Bronchial epithelial cell (primary cell): ENCODE data around the gene MRPL54. TPM values are rescaled to one million over a fixed set of nuclear protein-coding genes. Genes with fewer than 3 reads are reported as not detected.

Experiments used
- DNase-seq: peaks from one replicate; pipeline ENCODE4 v3.0.0-alpha.2; 2010; ENCODE audit warnings: low read depth
- FAIRE-seq: peaks from 2 replicates; lab custom pipeline; 2011; peaks lifted over from hg19 to GRCh38; lab: Jason Lieb, UNC
- H3K27me3 ChIP-seq: 2 replicates; pipeline ENCODE4 v1.5.1; 2011; ENCODE audit warnings: low read length; ENCODE audit not compliant: control insufficient read depth, insufficient read depth
- H3K36me3 ChIP-seq: 2 replicates; pipeline ENCODE4 v1.5.1; 2011; ENCODE audit warnings: low read length; ENCODE audit not compliant: control insufficient read depth, insufficient read depth
- H3K4me3 ChIP-seq: 2 replicates; pipeline ENCODE4 v1.5.1; 2011; ENCODE audit warnings: mild to moderate bottlenecking, low read depth, low read length, control low read depth
- total RNA-seq: library from RNA; depleted of rRNA; stranded (reverse); fragments of >200 nt; gene quantifications from 2 replicates; pipeline ENCODE4 v1.2.1, GENCODE V29; 2014
- TF ChIP-seq, protein P1 (sequence below): IDR thresholded peaks from 2 replicates; pipeline ENCODE4 v1.5.1; 2011; ENCODE audit warnings: mild to moderate bottlenecking, moderate library complexity, low read length, control low read depth, inconsistent platforms; ENCODE audit not compliant: insufficient read depth, severe bottlenecking

The MRPL54 gene
- total RNA-seq, 1 donor from 2014 or later = 84.8 TPM

- Histone ChIP-seq H3K36me3 (no peaks in the 10 kb centered on the region), H3K27me3 (peaks cover 2% of the 10 kb centered on the region), H3K4me3 (no peak within 1 kb of the TSS)
- FAIRE-seq (no peak), DNase-seq (no peak)
- TF ChIP-seq, protein P1, sequence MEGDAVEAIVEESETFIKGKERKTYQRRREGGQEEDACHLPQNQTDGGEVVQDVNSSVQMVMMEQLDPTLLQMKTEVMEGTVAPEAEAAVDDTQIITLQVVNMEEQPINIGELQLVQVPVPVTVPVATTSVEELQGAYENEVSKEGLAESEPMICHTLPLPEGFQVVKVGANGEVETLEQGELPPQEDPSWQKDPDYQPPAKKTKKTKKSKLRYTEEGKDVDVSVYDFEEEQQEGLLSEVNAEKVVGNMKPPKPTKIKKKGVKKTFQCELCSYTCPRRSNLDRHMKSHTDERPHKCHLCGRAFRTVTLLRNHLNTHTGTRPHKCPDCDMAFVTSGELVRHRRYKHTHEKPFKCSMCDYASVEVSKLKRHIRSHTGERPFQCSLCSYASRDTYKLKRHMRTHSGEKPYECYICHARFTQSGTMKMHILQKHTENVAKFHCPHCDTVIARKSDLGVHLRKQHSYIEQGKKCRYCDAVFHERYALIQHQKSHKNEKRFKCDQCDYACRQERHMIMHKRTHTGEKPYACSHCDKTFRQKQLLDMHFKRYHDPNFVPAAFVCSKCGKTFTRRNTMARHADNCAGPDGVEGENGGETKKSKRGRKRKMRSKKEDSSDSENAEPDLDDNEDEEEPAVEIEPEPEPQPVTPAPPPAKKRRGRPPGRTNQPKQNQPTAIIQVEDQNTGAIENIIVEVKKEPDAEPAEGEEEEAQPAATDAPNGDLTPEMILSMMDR = no peak
These were observed 23.7 kb downstream of the MRPL54 start, which contains the start of gene MATK for GRCh38 chr19:3785938-3786824. MATK (minus strand) TSS chr19:3786381; CDS start chr19:3785135, 1,246 bp downstream.

DNA sequence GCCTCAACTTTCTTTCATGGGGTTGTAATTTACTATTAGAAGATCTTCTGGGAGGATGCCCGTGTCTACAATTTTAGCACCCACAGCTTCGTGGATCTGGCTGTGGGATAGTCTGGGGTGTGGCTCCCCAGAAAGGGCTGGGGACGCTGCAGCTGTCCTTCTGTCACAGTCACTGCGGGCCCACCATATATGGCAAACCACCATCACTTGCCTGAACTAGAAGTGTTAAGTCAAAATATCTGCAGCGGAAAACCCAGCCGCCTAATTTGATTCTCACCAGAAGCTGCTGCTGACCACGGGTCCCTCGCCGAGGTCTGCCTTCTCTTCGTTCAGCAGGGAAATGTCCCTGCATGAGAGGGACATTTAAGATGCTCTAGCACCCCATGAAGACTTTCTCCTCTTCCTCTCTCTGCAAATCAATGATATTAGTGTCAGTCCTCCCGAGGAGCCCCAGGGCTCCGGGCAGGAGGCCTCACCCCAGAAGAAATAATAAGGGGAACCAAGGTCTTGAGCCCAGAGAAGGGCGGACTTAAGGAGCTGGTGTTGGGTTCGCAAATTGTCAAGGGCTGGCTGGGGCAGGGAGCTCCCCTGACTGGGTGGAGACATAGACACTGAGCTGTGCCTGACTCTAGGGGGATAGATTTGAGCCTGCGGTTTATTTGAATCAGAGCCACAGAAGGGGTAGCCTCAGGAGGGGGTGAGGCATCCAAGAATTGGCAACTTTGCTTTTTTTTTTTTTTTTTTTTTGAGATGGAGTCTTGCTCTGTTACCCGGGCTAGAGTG, 26.7 kb downstream of the MRPL54 start:
- H3K36me3 ChIP-seq = no peaks in the 10 kb centered on the region
- DNase-seq (no peak), FAIRE-seq (no peak)
- peaks cover 2% of the 10 kb centered on the region for H3K27me3 ChIP-seq
- TF ChIP-seq, protein P1 = no peak
- no peak overlapping the region for H3K4me3 ChIP-seq

DNA sequence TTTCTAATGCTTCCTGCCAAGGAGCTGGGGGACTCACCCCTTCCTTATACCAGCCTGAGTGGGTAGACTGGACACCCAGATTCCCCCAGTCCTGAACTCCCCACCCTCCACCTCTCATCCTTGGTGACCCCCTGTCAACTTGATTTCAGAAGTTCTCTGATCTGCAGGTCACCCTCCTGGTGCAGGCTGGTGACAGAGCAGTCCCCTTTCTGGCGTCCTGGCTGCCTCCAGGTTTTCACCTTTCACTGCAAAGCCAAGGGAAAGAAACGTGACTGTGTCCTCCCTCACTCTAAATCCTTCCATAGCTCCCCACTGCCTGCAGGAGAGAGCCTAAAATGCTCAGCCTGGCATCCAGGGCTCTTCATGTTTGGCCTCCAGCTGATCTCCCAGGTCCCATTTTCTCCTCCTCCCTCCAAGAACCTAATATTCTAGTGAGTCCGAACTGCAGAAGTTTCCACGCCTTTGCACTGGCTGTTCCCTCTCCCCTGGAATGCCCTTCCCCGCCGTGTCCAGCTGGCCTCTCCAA, 27.8 kb downstream of the MRPL54 start:
- FAIRE-seq = no peak
- peaks cover 2% of the 10 kb centered on the region for H3K27me3 ChIP-seq
- no peaks in the 10 kb centered on the region for H3K36me3 ChIP-seq
- DNase-seq = no peak
- TF ChIP-seq, protein P1 = no peak
- no peak overlapping the region for H3K4me3 ChIP-seq

GRCh38 chr19:3790941-3791340, 28.5 kb downstream of the MRPL54 start:
- TF ChIP-seq, protein P1 = no peak
- no peak for FAIRE-seq

GRCh38 chr19:3792114-3792513, 29.6 kb downstream of the MRPL54 start:
- Histone ChIP-seq H3K4me3 (no peak overlapping the region), H3K27me3 (no peaks in the 10 kb centered on the region), H3K36me3 (no peaks in the 10 kb centered on the region)
- FAIRE-seq (no peak), DNase-seq (no peak)
- TF ChIP-seq, protein P1 = no peak

More at GRCh38 chr19:3790941-3791340, 28.5 kb downstream of the MRPL54 start:
- H3K36me3 ChIP-seq = no peaks in the 10 kb centered on the region
- DNase-seq = no peak
- no peak overlapping the region for H3K4me3 ChIP-seq
- no peaks in the 10 kb centered on the region for H3K27me3 ChIP-seq
